ENCODE data around the gene MAP7. TPM values are rescaled to one million over a fixed set of nuclear protein-coding genes. Genes with fewer than 3 reads are reported as not detected.

The MAP7 gene
- total RNA-seq, 1 donor from 2014 or later: 1.3 TPM

DNA sequence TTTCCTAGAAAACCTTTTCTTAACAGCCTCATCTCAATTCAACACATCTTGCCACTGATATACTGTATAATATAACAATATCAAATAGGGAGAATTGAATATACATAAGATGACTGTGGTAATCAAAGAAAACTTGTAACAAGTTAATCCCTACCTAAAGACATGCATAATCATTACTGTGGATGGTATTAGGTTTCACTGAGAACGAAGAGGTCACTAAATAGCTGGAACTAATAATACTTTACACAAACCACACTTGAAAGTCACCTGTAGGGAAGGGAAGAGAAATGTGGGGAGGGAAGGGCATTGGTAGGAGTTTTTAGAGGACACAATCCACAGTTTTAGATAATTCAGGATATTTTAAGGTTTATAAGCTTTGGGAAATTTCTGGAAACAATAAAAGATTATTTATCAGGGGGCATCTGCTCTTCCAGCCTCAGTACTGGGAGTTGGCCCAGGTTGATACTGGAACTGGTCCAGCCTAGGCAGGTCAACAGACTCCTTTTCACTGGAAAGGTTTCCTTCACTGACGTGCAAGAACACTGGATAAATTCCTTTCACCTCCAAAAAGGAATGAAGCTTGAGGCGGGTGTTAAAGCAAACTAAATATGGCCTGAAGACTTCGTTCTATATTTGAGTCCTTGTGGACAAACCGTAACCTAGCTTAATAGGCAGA is 44.0 kb downstream of the MAP7 start:
- no peaks in the 10 kb centered on the region for H3K36me3 Mint-ChIP-seq (ENCODE audit: low read depth)
- H3K4me1 Mint-ChIP-seq: peaks cover 9% of the 10 kb centered on the region
- no peak overlapping the region for H3K4me3 Mint-ChIP-seq
- no peak overlapping the region for H3K27ac Mint-ChIP-seq (ENCODE audit: unreplicated experiment)
- no peaks in the 10 kb centered on the region for H3K9me3 Mint-ChIP-seq
- TF ChIP-seq, protein P1, sequence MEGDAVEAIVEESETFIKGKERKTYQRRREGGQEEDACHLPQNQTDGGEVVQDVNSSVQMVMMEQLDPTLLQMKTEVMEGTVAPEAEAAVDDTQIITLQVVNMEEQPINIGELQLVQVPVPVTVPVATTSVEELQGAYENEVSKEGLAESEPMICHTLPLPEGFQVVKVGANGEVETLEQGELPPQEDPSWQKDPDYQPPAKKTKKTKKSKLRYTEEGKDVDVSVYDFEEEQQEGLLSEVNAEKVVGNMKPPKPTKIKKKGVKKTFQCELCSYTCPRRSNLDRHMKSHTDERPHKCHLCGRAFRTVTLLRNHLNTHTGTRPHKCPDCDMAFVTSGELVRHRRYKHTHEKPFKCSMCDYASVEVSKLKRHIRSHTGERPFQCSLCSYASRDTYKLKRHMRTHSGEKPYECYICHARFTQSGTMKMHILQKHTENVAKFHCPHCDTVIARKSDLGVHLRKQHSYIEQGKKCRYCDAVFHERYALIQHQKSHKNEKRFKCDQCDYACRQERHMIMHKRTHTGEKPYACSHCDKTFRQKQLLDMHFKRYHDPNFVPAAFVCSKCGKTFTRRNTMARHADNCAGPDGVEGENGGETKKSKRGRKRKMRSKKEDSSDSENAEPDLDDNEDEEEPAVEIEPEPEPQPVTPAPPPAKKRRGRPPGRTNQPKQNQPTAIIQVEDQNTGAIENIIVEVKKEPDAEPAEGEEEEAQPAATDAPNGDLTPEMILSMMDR (conservative IDR thresholded peaks at IDR 0.05): no peak
- no peak for DNase-seq (ENCODE audit: low read depth, low spot score)
- H3K27me3 Mint-ChIP-seq (ENCODE audit: low read depth): no peaks in the 10 kb centered on the region

DNA sequence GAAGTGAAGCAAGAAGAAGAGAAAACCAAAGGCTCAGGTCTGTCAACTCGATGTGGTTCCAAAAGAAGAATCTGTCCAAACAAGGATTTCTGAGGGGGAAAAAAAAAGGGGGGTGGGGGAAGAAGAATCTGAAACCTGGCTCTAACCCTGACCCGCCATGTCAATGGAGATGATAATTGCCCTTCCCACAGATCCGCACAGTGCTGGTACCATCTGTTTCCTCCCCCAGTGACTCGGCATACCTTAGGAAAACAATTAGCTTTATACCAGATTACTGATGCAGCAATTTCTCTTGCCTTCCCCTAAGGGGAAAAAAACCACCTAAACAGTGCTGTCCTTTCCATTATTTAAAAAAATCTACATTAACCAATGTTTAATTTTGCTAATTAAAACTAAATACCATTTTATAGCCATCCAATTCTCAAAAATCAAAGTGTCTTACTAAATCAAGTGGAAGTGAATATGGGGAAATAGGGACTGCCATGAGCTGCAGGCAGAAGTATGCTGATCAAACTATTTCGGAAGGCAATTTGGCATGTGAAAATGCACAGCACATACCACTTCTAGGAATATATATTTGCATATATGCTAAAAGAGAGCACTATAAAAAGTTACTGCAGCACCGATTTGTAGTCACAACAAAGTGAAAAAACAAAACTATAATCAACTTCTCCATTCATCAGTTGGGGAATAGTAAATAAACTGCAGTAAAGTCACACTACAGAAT is 46.8 kb downstream of the MAP7 start:
- H3K4me3 Mint-ChIP-seq: no peak overlapping the region

DNA sequence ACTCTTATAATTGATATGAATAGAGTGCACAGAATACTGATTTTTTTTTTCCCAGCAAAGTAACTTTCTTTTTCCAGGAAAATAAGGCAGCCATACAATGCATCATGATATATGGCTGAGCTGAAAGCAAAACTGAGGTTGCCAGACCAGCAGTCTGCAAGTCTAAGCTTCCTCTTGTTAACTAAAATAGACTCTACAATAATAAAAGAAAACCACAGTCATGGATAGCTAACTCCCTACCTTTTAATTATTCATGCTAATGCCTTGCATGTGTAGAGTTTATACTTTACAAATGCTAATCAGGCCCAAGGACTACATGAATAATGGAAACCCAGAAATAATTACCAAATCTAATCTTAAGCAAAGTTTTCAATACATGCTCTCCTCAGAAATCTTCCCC is 47.4 kb downstream of the MAP7 start:
- H3K27me3 Mint-ChIP-seq (ENCODE audit: low read depth): no peaks in the 10 kb centered on the region
- H3K27ac Mint-ChIP-seq (ENCODE audit: unreplicated experiment): no peak overlapping the region
- H3K4me1 Mint-ChIP-seq: peaks cover 9% of the 10 kb centered on the region
- H3K4me3 Mint-ChIP-seq: no peak overlapping the region
- H3K9me3 Mint-ChIP-seq: no peaks in the 10 kb centered on the region
- TF ChIP-seq, protein P1 (conservative IDR thresholded peaks at IDR 0.05): no peak
- H3K36me3 Mint-ChIP-seq (ENCODE audit: low read depth): no peaks in the 10 kb centered on the region
- DNase-seq (ENCODE audit: low read depth, low spot score): no peak

More for the DNA sequence above, 46.8 kb downstream of the MAP7 start:
- Mint-ChIP-seq H3K27me3 (ENCODE audit: low read depth) (no peaks in the 10 kb centered on the region), H3K27ac (ENCODE audit: unreplicated experiment) (peak overlapping the region; percentile 5), H3K4me1 (peaks cover 9% of the 10 kb centered on the region), H3K36me3 (ENCODE audit: low read depth) (no peaks in the 10 kb centered on the region), H3K9me3 (no peaks in the 10 kb centered on the region)
- TF ChIP-seq, protein P1 (conservative IDR thresholded peaks at IDR 0.05): no peak
- no peak for DNase-seq (ENCODE audit: low read depth, low spot score)

DNA sequence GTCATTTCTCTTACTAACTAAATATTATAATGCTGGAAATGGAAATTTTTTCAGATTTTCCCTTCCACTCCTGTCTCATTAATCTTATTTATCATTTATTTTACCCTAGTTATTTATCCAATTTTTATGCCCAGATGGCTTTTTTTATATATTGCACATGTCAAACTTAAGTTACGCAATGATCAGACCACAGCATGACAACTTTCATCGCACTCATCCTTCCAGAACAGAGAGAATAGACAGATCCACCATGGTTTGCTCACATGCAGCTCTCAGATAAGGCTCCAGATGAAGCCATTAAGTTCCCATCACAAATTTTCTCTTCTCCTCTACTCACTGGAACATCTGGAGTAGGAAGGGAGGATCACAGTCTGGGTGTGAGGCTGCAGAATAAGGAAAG is 48.7 kb downstream of the MAP7 start:
- H3K27ac Mint-ChIP-seq (ENCODE audit: unreplicated experiment): no peak overlapping the region
- no peaks in the 10 kb centered on the region for H3K9me3 Mint-ChIP-seq
- TF ChIP-seq, protein P1 (conservative IDR thresholded peaks at IDR 0.05): no peak
- H3K36me3 Mint-ChIP-seq (ENCODE audit: low read depth): no peaks in the 10 kb centered on the region
- H3K27me3 Mint-ChIP-seq (ENCODE audit: low read depth): no peaks in the 10 kb centered on the region
- peaks cover 9% of the 10 kb centered on the region for H3K4me1 Mint-ChIP-seq
- no peak overlapping the region for H3K4me3 Mint-ChIP-seq
- no peak for DNase-seq (ENCODE audit: low read depth, low spot score)

DNA sequence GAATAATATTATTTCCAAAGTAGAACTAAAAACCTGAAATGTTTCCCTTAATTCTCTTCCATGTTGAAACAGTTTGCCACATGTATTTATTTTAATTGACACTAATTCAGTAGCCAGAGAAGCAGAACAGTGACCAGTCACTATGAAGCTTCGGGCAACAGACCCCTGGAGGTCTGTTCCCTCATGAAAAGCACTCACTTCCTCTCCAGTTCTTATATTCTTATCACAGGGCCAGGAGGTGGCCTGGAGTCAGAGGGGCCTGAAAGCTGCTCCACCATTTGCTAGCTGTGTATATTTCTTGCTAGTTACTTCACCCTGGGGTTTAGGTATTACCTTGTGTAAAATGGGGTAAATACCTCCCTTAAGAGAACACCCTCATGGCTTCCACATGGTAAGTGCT is 49.1 kb downstream of the MAP7 start:
- H3K4me1 Mint-ChIP-seq: peaks cover 9% of the 10 kb centered on the region

More for the DNA sequence above, 49.1 kb downstream of the MAP7 start:
- Mint-ChIP-seq H3K9me3 (no peaks in the 10 kb centered on the region), H3K4me3 (no peak overlapping the region), H3K36me3 (ENCODE audit: low read depth) (no peaks in the 10 kb centered on the region), H3K27ac (ENCODE audit: unreplicated experiment) (no peak overlapping the region), H3K27me3 (ENCODE audit: low read depth) (no peaks in the 10 kb centered on the region)
- no peak for DNase-seq (ENCODE audit: low read depth, low spot score)
- TF ChIP-seq, protein P1 (conservative IDR thresholded peaks at IDR 0.05): no peak
